ENCODE measurements around the gene CD93.
A peak's percentile ranks its signal among the peaks of the same experiment; 100 is the strongest.

The CD93 gene

DNA sequence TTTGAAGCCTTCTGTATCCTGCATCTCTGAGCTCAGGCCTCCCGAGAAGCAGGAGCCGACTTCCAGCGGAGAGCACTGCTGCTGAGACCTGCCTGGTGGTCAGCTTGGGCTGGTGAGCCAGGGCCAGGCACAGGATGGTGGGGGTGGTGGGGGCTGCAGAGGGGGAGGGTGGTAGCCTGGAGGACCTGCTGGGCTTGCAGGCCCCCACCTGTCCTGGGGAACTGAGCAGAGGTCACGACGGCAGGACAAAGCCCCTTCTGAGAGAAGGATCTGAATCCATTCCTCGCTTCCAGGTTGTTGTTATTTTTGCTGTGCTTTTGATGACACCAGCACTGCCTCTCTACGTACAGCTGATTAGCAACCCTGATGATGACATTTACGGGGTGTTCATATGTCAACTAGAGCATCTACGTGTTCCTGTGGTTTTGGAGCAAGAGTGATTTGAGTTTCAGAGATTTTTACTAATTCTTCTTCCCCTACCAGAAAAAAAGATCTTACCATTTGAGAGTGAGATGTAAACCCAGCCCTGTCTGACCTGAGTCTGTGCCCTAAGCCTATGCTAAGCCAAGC is 35.7 kb upstream of the CD93 start:
- no peak overlapping the region for H3K4me3 ChIP-seq (ENCODE audit: low read length)
- DNase-seq (ENCODE audit: low read depth, low spot score): no peak

DNA sequence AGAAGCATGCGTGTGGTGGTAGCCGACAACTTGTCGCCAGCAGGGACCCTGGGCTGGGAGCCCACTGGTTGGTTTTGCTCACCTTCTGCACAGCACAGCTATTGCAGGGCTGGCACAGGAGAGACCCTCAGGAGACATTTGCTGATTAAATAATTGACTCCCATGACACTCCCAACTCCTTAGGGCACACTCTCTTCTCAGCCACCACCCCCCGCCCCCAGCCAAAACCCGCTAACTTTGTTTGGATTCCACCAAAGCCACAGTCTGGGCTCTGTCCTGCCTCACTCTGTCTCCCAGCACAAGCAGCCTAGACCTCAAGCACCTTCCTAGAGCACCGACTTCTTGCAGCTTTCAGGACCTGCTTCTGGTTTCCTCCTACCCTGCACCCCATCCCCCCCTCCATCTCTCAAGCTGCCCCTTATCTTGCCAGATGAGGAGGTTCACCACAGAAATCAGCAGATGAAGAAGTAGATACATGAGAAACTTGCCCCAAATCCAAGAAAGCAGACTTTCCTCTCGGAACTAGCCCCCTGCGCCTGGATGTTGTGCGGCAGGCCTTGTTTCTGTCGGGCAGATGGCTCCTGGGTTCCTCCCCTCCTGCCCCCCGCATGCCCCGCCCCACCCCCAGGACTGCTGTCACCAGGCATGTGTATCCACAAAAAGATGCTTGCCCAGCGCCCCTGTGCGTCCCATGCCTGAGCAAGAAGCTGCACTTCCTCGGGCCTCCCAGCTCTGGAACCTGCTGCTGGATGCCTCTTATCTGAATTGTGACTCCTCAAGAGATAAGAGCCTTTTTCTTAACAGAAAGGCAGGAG is 35.0 kb upstream of the CD93 start:
- DNase-seq (ENCODE audit: low read depth, low spot score): peak; percentile 14
- H3K4me3 ChIP-seq (ENCODE audit: low read length): no peak overlapping the region

DNA sequence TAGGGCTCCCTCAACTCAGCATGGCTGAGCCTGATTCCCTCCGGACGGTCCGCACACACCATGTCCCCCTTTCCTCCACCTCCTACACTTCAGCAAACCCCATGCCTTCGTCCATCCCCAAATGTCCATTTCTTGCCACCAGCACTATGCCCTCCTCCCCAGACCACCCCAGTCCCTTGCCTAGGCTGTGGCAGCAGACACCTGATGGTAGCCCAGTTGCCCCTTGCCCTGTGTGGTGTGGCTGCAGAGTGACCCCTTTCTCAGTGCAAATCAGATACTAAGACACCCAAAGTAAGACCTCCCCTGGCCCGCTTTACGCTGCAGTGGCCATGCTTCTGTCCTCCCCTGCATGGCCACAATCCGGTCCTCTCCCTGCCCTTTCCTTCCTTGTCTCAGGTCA is 34.1 kb upstream of the CD93 start:
- no peak for DNase-seq (ENCODE audit: low read depth, low spot score)

GRCh38 chr20:23119456-23120216 is 33.5 kb upstream of the CD93 start:
- DNase-seq (ENCODE audit: low read depth, low spot score): no peak
- no peak overlapping the region for H3K4me3 ChIP-seq (ENCODE audit: low read length)

More for the DNA sequence above, 34.1 kb upstream of the CD93 start:
- H3K4me3 ChIP-seq (ENCODE audit: low read length): no peak overlapping the region

- no peak for DNase-seq (ENCODE audit: low read depth, low spot score)
- H3K4me3 ChIP-seq (ENCODE audit: low read length): no peak overlapping the region
Measured at GRCh38 chr20:23118766-23119165, 32.6 kb upstream of the CD93 start.

DNA sequence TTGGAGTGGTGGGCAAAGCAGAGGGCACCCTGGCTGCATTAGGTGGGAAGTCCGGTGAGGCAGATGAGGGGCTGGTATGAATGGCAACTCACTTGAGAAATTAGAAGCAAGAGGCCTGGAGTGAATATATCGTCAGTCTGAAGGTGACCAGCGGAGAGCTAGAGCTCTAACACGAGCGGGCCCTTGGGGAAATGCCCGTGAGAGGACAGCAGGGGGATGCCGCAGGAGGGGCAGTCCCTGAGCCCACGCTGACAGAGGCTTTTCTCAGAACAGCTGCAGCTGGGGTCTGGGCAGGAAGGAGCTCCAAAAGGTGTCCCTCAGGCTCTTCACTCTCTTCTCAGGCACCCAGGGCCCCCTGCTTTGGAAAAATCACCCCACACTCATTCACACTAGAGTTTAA is 32.0 kb upstream of the CD93 start:
- no peak overlapping the region for H3K4me3 ChIP-seq (ENCODE audit: low read length)
- no peak for DNase-seq (ENCODE audit: low read depth, low spot score)

GRCh38 chr20:23117738-23118137 is 31.6 kb upstream of the CD93 start:
- H3K4me3 ChIP-seq (ENCODE audit: low read length): no peak overlapping the region
- DNase-seq (ENCODE audit: low read depth, low spot score): no peak

DNA sequence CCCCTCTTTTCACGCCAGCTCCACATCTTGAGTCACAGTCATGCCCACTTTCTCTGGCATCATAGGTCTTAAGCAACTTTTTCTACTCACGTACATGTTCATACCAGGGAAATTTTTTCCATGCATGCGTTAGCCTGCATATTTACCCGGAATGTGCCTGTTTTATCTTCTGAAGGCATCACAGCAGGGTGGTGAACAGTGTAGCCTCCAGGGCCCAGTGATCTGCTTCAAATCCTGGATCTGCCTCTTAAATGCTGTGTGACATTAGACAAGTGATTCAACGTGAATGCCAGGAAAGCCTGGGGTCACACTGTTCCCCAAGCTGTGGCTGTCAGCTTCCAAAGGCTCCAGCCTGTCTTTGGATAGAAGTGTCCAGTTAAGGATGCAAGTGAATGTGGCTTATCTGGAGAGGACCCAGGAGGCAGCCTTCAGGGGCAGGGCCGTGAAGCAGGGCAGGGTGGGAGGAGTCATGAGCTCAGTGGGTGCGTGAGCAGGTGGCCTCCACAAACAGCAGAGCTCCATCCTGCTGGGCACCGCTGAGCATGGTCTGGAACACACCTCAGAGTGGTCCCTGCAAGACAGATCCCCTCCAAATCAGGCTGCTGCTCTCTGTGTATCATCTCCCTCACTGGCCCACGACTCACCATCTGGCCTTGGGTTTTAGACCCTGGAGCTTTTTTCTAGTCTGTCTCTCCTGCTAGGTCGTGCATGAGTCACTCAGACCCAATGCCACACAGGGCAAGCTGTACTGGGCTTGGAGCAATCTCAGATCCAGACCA is 30.4 kb upstream of the CD93 start:
- DNase-seq (ENCODE audit: low read depth, low spot score): no peak
- no peak overlapping the region for H3K4me3 ChIP-seq (ENCODE audit: low read length)

GRCh38 chr20:23115822-23116221 is 29.7 kb upstream of the CD93 start:
- DNase-seq (ENCODE audit: low read depth, low spot score): no peak
- H3K4me3 ChIP-seq (ENCODE audit: low read length): no peak overlapping the region

- no peak overlapping the region for H3K4me3 ChIP-seq (ENCODE audit: low read length)
- no peak for DNase-seq (ENCODE audit: low read depth, low spot score)
Measured at GRCh38 chr20:23114448-23115082, 28.4 kb upstream of the CD93 start.

- DNase-seq (ENCODE audit: low read depth, low spot score): no peak
Measured at GRCh38 chr20:23114018-23114417, 27.9 kb upstream of the CD93 start.

GRCh38 chr20:23112595-23112994 is 26.5 kb upstream of the CD93 start:
- no peak overlapping the region for H3K4me3 ChIP-seq (ENCODE audit: low read length)
- no peak for DNase-seq (ENCODE audit: low read depth, low spot score)

More at GRCh38 chr20:23114018-23114417, 27.9 kb upstream of the CD93 start:
- H3K4me3 ChIP-seq (ENCODE audit: low read length): no peak overlapping the region

DNA sequence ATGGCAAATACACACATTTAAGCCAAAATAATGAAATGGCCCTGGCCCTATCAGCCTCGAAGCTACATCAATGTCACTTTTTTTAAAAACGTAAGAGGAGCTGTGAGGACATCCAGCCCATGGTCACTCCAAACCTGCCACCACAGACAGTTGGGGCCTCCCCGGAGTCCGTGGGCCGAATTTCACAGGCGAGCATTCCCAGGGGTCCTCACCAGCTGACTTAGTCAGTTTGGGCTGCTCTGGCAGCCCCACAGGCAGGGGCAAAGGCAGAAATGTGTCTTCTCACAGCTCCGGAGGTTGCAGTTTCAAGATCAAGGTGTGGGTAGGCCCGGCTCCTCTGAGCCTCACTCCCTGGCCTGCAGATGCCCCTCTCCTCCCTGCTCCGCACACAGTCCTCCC is 25.8 kb upstream of the CD93 start:
- DNase-seq (ENCODE audit: low read depth, low spot score): no peak

GRCh38 chr20:23111307-23111943 is 25.3 kb upstream of the CD93 start:
- no peak overlapping the region for H3K4me3 ChIP-seq (ENCODE audit: low read length)
- no peak for DNase-seq (ENCODE audit: low read depth, low spot score)

More for the DNA sequence above, 25.8 kb upstream of the CD93 start:
- H3K4me3 ChIP-seq (ENCODE audit: low read length): no peak overlapping the region

DNA sequence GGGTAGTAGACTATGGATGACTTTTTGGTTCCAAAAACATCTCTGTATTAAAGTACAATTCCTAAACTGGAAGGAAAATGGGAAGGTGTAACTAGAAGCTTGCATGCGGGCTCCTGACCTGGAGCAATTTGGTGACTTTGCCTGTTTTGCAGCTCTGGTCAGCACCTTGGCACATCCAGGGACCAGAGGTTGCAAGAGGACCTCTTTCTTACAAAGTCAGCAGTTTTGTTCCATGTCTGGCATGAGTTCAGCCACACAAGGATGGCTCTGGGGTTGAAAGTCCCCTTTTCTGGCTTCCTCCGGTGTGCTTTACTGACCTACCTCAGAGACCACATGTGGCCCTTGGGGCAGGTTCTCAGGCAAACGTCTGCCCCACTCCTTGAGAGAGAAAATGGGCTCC is 22.7 kb upstream of the CD93 start:
- DNase-seq (ENCODE audit: low read depth, low spot score): no peak
- no peak overlapping the region for H3K4me3 ChIP-seq (ENCODE audit: low read length)

GRCh38 chr20:23107466-23107865 is 21.3 kb upstream of the CD93 start:
- H3K4me3 ChIP-seq (ENCODE audit: low read length): no peak overlapping the region

DNA sequence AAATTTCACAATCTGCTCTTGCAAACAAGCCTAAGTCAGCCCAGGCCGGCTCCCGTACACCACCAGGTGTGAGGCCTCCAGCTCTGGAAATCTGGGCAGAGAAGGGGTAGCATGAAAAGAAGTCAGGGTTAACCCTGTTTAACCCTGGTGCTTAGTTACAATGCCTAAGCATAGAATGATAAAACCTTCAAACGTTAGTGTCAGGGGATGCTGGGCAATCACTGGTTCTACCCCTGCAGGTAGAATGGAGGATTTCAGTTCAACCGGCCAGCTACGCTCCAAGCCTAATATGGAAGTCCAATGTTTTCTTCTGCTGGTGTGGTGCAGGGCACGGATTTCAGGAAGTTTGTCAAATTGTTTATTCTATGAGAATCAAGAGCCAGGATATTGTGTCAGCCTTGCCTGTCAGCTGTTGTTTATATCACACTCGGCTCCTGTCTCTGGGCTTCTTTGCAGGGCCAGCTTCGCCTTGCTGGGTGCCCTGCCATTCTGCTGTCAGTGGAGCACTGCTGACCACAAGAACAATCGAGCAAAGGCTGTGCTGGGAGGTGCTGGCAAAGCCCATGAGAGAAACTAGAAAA is 20.2 kb upstream of the CD93 start:
- no peak overlapping the region for H3K4me3 ChIP-seq (ENCODE audit: low read length)
- DNase-seq (ENCODE audit: low read depth, low spot score): no peak

More at GRCh38 chr20:23107466-23107865, 21.3 kb upstream of the CD93 start:
- DNase-seq (ENCODE audit: low read depth, low spot score): no peak

GRCh38 chr20:23105193-23105592 is 19.1 kb upstream of the CD93 start:
- no peak overlapping the region for H3K4me3 ChIP-seq (ENCODE audit: low read length)
- DNase-seq (ENCODE audit: low read depth, low spot score): no peak
